ENCODE measurements around the gene NUFIP2.
"Not testable (repeated sequence)": the region's sequence is repeated elsewhere in the genome, so short reads cannot be mapped to it uniquely, and the experiment has no call there.

NUFIP2 gene

DNA sequence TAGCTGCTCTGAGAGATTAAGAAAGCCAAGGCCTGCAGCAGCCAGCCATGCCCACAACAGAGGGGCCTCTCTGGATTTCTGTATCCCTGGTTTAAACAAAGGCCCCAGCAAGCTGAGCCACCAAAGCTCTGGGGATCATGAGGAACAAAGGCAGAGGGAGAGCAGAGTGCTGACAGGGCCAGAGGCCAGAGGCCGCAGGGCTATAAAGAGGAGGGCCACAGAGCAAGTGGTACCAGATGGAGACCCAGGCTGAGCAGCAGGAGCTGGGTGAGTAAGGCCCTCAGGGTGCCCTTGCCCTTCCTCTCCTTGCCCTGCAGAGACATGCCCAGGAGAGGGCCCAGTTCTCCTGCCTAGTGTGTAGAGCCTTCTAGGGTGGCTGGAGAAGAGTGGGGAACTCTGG is 47.3 kb downstream of the NUFIP2 start, which contains the start of gene CRYBA1:
Gene CRYBA1 (plus strand): TSS at position 232 of the 400 bp plus-strand sequence. CDS start 5 bp downstream, at position 237.
- Histone ChIP-seq H3K4me3 (ENCODE audit: low read depth in 1 of 2, low read length in 2 of 2) (no peak within 1 kb of the TSS), H3K27ac (ENCODE audit: low read depth, low read length) (no peak within 1 kb of the TSS), H3K27me3 (ENCODE audit: control insufficient read depth in 1 of 2, insufficient read depth in 2 of 2, low read length in 2 of 2) (no peaks in the 10 kb centered on the region), H3K36me3 (ENCODE audit: insufficient read depth, low read length) (peaks cover 2% of the 10 kb centered on the region), H3K4me1 (ENCODE audit: insufficient read depth, low read length) (no peaks in the 10 kb centered on the region), H3K9ac (ENCODE audit: low read length) (no peak within 1 kb of the TSS), H3K9me3 (ENCODE audit: low read length) (no peaks in the 10 kb centered on the region)

DNA sequence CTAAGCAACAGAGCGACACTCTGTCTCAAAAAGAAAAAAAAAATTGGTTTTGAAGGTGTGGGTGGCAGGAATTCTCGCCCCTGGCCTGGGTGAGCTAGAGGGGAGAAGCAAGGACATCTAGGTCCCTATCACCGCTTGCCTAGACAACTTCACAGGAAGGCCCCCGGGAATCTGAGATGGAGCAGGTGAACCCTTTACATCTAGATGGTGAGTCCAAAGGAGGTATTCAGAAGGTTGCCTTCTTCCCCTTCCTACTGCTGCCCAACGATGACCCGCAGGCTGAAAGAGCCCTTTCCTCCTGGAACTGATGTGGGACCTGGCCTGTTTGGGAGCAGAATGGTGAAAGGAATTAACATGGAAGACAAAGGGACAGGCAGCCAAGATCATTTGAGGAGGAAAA is 48.5 kb downstream of the NUFIP2 start:
- Histone ChIP-seq H3K4me1 (ENCODE audit: insufficient read depth, low read length) (no peaks in the 10 kb centered on the region), H3K9me3 (ENCODE audit: low read length) (no peaks in the 10 kb centered on the region), H3K4me3 (ENCODE audit: low read depth in 1 of 2, low read length in 2 of 2) (no peak overlapping the region), H3K27ac (ENCODE audit: low read depth, low read length) (no peak overlapping the region), H3K9ac (ENCODE audit: low read length) (no peak overlapping the region), H3K27me3 (ENCODE audit: control insufficient read depth in 1 of 2, insufficient read depth in 2 of 2, low read length in 2 of 2) (no peaks in the 10 kb centered on the region), H3K36me3 (ENCODE audit: insufficient read depth, low read length) (no peaks in the 10 kb centered on the region)

DNA sequence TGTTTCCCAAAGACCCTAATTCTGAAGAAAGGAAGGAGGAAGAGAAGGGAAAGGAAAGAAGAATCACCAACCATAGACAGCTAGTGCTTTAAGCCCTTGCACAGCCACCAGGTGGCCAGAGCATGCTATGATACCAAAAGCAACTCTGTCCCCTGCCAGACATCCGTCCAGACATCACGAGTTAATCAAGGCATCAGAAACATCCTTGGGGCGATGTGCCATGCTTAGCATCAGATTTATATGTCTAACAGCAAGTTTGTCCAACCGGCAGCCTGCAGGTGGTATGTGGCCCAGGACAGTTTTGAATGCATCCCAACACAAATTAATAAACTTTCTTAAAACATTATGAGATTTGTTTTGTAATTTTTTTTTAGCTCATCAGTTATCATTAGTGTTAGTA is 50.2 kb downstream of the NUFIP2 start:
- H3K4me3 ChIP-seq (ENCODE audit: low read depth in 1 of 2, low read length in 2 of 2), result no peak overlapping the region
- no peaks in the 10 kb centered on the region for H3K9me3 ChIP-seq (ENCODE audit: low read length)
- H3K36me3 ChIP-seq (ENCODE audit: insufficient read depth, low read length), result no peaks in the 10 kb centered on the region
- no peak overlapping the region for H3K27ac ChIP-seq (ENCODE audit: low read depth, low read length)
- H3K9ac ChIP-seq (ENCODE audit: low read length), result no peak overlapping the region
- H3K4me1 ChIP-seq (ENCODE audit: insufficient read depth, low read length), result no peaks in the 10 kb centered on the region
- H3K27me3 ChIP-seq (ENCODE audit: control insufficient read depth in 1 of 2, insufficient read depth in 2 of 2, low read length in 2 of 2), result no peaks in the 10 kb centered on the region

DNA sequence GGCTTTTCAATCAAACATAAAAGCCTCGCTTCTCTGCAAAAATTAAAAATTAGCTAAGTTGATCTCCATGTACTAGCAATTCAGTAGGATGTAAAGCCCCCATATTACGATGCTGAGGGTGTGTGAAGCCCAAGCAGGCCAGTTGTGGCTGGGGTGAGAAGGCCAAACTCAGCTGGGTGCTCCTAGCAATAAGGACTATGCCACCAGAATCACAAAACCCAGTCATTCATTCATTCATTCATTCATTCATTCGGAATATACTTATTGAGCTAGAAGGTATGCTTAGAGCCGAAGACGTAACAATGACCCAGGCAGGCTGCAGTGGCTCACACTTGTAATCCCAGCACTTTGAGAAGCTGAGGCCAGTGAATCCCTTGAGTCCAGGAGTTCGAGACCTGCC is 51.2 kb downstream of the NUFIP2 start:
- Histone ChIP-seq H3K27ac (ENCODE audit: low read depth, low read length) (no peak overlapping the region), H3K4me3 (ENCODE audit: low read depth in 1 of 2, low read length in 2 of 2) (no peak overlapping the region), H3K4me1 (ENCODE audit: insufficient read depth, low read length) (no peaks in the 10 kb centered on the region), H3K9me3 (ENCODE audit: low read length) (no peaks in the 10 kb centered on the region), H3K9ac (ENCODE audit: low read length) (no peak overlapping the region), H3K36me3 (ENCODE audit: insufficient read depth, low read length) (no peaks in the 10 kb centered on the region), H3K27me3 (ENCODE audit: control insufficient read depth in 1 of 2, insufficient read depth in 2 of 2, low read length in 2 of 2) (no peaks in the 10 kb centered on the region)

DNA sequence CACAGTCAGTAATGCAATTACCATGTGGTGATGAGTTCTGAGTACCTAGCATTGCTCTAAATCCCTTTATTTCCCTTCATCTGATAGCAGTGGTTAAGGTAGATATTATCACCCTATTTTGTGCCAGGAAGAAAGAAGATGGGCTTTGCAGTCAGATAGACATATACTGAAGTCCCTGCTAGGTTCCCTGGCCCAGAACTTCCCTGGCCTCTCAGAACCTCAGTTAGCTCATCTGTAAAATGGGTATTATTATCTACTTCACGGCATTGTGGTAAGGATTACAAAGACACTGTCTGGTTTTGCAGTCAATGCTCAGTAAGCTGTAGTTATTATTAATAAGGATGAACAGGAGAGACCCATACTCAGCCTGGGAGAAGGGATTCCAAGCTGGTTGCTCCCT is 51.9 kb downstream of the NUFIP2 start:
- H3K9me3 ChIP-seq (ENCODE audit: low read length), result no peaks in the 10 kb centered on the region
- no peak overlapping the region for H3K4me3 ChIP-seq (ENCODE audit: low read depth in 1 of 2, low read length in 2 of 2)
- no peaks in the 10 kb centered on the region for H3K27me3 ChIP-seq (ENCODE audit: control insufficient read depth in 1 of 2, insufficient read depth in 2 of 2, low read length in 2 of 2)
- no peaks in the 10 kb centered on the region for H3K36me3 ChIP-seq (ENCODE audit: insufficient read depth, low read length)
- H3K4me1 ChIP-seq (ENCODE audit: insufficient read depth, low read length), result no peaks in the 10 kb centered on the region
- no peak overlapping the region for H3K27ac ChIP-seq (ENCODE audit: low read depth, low read length)
- no peak overlapping the region for H3K9ac ChIP-seq (ENCODE audit: low read length)

DNA sequence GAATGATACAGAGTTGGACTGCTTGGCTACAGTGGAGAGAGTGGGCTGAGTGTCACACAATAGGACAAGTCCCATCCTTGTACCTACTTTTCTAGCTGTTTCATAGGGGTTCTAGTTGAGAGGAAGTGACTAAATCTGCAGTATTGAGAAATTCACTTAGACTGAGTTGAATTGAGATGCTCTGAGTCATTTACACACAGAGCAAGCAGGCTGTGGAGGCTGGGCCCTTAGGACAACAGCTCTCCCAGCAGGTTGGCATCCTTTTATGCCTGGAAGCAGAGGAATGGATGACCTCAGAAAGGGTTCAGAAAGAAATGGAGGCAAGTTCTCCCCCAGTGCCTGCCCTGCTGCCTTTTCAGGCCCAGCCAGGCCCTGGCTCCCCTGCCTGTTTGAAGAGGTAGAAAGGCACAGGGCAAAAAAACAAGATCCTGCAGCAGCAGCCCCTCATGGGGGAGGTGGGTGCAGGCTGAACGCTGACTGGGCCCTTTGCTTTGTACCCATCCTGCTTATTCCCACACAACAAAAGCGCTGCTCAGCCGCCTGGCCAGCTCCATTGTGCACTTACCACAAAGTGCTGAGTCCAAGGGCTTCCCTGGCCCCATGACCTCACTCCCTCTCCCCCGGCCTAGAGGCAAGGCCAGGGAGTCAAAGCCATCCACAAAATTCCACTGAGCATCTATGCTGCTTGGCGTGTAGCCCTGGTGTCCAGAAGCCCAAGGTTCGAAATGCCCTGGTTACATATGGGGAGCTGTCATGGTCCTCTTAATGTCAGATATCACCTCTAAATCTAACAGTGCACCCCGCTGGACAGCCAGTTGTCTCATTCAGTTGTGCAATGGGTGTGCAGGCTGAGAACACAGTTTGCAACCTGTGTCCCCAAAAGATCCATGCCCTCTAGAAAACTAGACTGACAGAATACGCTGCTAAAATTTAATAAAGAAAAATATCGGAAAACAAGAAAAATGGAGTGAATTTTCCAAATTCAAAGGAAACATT is 52.7 kb downstream of the NUFIP2 start:
- no peaks in the 10 kb centered on the region for H3K9me3 ChIP-seq (ENCODE audit: low read length)
- H3K4me1 ChIP-seq (ENCODE audit: insufficient read depth, low read length), result no peaks in the 10 kb centered on the region
- H3K36me3 ChIP-seq (ENCODE audit: insufficient read depth, low read length), result no peaks in the 10 kb centered on the region
- no peak overlapping the region for H3K4me3 ChIP-seq (ENCODE audit: low read depth in 1 of 2, low read length in 2 of 2)
- no peaks in the 10 kb centered on the region for H3K27me3 ChIP-seq (ENCODE audit: control insufficient read depth in 1 of 2, insufficient read depth in 2 of 2, low read length in 2 of 2)
- H3K9ac ChIP-seq (ENCODE audit: low read length), result no peak overlapping the region
- H3K27ac ChIP-seq (ENCODE audit: low read depth, low read length), result no peak overlapping the region

DNA sequence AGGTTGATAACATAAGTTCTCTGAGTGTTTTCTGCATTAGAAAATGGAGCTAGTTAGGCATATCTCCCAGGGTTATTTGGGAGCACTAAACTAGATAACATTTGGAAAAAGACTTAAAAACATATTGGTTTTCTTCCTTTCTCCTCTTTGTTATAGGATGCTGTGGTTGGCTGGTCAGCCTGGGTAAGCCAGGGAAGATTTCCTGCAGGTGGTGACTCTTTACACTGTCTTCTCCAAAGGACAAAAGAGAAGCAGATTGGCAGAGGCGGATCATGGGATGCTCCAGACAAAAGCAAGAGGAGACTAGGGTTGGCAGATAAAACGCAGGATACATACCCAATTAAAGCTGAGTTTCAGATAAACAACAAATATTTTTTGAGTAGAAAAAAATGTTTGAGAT is 53.5 kb downstream of the NUFIP2 start:
- no peaks in the 10 kb centered on the region for H3K36me3 ChIP-seq (ENCODE audit: insufficient read depth, low read length)
- H3K27me3 ChIP-seq (ENCODE audit: control insufficient read depth in 1 of 2, insufficient read depth in 2 of 2, low read length in 2 of 2), result no peaks in the 10 kb centered on the region
- H3K27ac ChIP-seq (ENCODE audit: low read depth, low read length), result no peak overlapping the region
- H3K9me3 ChIP-seq (ENCODE audit: low read length), result no peaks in the 10 kb centered on the region
- H3K4me3 ChIP-seq (ENCODE audit: low read depth in 1 of 2, low read length in 2 of 2), result no peak overlapping the region
- H3K4me1 ChIP-seq (ENCODE audit: insufficient read depth, low read length), result no peaks in the 10 kb centered on the region
- no peak overlapping the region for H3K9ac ChIP-seq (ENCODE audit: low read length)

DNA sequence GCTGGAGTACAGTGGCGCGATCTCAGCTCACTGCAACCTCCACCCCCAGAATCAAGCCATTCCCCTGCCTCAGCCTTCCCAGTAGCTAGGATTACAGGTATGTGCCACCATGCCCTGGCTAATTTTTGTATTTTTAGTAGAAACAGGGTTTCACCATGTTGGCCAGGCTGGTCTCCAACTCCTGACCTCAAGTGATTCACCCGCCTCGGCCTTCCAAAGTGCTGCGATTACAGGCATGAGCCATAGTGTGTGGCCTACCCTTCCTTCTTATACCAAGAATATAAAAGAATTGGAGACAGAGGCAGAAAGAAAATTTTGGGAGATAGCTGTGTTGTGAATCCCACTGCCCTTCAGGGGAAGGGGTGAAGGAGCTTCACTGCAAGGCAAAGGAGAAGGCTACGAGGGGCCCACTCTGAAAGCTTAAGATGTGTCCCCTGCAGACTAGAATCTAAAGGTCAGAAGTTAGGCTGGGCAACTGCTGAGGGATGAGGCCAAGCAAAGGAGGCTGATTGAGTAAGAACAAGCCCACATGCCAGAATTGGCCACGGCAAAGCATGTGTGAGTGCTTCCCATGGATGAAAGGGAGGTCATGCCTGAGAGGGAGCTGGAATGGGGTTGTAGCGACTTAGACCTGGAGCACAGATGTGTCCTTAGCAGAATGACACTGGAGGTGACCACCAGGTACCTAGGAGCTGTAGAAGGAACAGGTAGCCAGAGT is 55.7 kb downstream of the NUFIP2 start:
- Histone ChIP-seq H3K27ac (ENCODE audit: low read depth, low read length) (no peak overlapping the region), H3K9me3 (ENCODE audit: low read length) (no peaks in the 10 kb centered on the region), H3K4me3 (ENCODE audit: low read depth in 1 of 2, low read length in 2 of 2) (no peak overlapping the region), H3K4me1 (ENCODE audit: insufficient read depth, low read length) (no peaks in the 10 kb centered on the region), H3K9ac (ENCODE audit: low read length) (no peak overlapping the region), H3K27me3 (ENCODE audit: control insufficient read depth in 1 of 2, insufficient read depth in 2 of 2, low read length in 2 of 2) (no peaks in the 10 kb centered on the region), H3K36me3 (ENCODE audit: insufficient read depth, low read length) (no peaks in the 10 kb centered on the region)

DNA sequence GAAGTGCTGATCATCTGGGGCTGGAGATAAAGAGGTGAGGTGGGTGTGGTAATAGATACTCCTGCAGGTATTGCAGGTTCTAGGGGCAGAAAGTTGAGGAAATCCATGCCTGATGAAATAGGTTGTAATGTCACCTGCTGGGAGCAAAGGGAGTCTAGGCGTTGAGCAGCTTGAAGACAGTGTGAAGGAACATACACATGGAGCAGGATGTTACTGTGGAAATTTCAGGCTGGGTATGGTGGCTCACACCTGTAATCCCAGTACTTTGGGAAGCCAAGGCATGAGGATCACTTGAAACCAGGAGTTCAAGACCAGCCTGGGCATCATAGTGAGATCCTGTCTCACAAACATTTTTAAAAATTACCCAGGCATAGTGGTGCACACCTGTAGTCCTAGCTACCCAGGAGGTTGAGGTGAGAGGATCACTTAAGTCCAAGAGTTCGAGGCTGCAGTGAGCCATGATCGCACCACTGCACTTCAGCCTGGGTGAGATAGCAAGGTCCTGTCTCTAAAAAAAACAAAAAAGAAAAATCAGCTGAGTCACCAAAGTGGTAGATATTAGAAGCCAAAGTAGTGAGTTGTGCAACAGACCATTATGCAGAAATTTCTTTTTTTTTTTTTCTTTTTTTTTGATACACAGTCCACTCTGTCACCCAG is 56.3 kb downstream of the NUFIP2 start:
- H3K27ac ChIP-seq (ENCODE audit: low read depth, low read length), result no peak overlapping the region

DNA sequence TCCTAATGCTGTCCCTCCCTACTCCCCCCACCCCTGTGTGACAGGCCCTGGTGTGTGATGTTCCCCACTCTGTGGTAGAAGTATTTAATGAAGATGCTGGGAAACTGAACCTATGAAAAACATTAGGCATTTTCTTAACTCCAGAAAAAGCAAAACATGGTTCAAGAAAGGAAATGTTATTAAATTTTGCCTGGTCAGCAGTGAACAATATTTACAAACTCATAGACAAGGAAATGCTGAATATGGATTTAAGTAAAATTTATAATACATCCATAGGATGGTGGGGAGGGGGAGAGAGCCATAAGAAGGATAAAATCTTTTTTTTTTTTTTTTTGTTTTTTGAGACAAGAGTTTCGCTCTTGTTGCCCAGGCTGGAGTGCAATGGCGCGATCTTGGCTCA is 58.0 kb downstream of the NUFIP2 start:
- Histone ChIP-seq H3K9me3 (ENCODE audit: low read length) (no peaks in the 10 kb centered on the region), H3K27ac (ENCODE audit: low read depth, low read length) (no peak overlapping the region), H3K27me3 (ENCODE audit: control insufficient read depth in 1 of 2, insufficient read depth in 2 of 2, low read length in 2 of 2) (no peaks in the 10 kb centered on the region), H3K4me1 (ENCODE audit: insufficient read depth, low read length) (no peaks in the 10 kb centered on the region), H3K4me3 (ENCODE audit: low read depth in 1 of 2, low read length in 2 of 2) (no peak overlapping the region), H3K9ac (ENCODE audit: low read length) (no peak overlapping the region), H3K36me3 (ENCODE audit: insufficient read depth, low read length) (no peaks in the 10 kb centered on the region)

More for the DNA sequence above, 56.3 kb downstream of the NUFIP2 start:
- no peaks in the 10 kb centered on the region for H3K9me3 ChIP-seq (ENCODE audit: low read length)
- no peak overlapping the region for H3K4me3 ChIP-seq (ENCODE audit: low read depth in 1 of 2, low read length in 2 of 2)
- H3K36me3 ChIP-seq (ENCODE audit: insufficient read depth, low read length), result no peaks in the 10 kb centered on the region
- no peak overlapping the region for H3K9ac ChIP-seq (ENCODE audit: low read length)
- H3K27me3 ChIP-seq (ENCODE audit: control insufficient read depth in 1 of 2, insufficient read depth in 2 of 2, low read length in 2 of 2), result no peaks in the 10 kb centered on the region
- no peaks in the 10 kb centered on the region for H3K4me1 ChIP-seq (ENCODE audit: insufficient read depth, low read length)

DNA sequence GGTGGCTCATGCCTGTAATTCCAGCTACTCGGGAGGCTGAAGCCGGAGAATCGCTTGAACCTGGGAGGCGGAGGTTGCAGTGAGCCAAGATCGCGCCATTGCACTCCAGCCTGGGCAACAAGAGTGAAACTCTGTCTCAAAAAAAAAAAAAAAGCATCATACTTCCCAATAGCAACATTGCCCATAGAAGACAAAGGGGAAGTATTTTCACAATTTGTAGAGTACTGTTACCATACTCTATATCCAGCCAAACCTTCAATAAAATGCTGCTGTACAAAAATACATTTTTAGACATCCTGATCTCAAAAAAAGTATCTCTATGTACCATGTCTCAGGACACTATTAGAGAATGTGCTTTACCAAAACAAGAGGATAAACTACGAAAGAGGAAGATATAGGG is 59.0 kb downstream of the NUFIP2 start:
- H3K27me3 ChIP-seq (ENCODE audit: control insufficient read depth in 1 of 2, insufficient read depth in 2 of 2, low read length in 2 of 2); H3K9me3 ChIP-seq (ENCODE audit: low read length); H3K36me3 ChIP-seq (ENCODE audit: insufficient read depth, low read length); H3K27ac ChIP-seq (ENCODE audit: low read depth, low read length); H3K9ac ChIP-seq (ENCODE audit: low read length); H3K4me1 ChIP-seq (ENCODE audit: insufficient read depth, low read length); H3K4me3 ChIP-seq (ENCODE audit: low read depth in 1 of 2, low read length in 2 of 2): not testable (repeated sequence)
